Right hindlimb (tissue), 1 donor: ENCODE data around the gene NINL.
"Not testable (repeated sequence)": the region's sequence is repeated elsewhere in the genome, so short reads cannot be mapped to it uniquely, and the experiment has no call there.

Experiments used
- DNase-seq: peaks from one replicate; pipeline ENCODE4 v3.0.0-alpha.2; 2018

NINL gene

GRCh38 chr20:25529295-25529951, 55.9 kb downstream of the NINL start:
- DNase-seq = no peak

- no peak for DNase-seq
Measured at GRCh38 chr20:25527949-25528348, 57.4 kb downstream of the NINL start.

- DNase-seq = no peak
Measured at GRCh38 chr20:25526446-25526845, 58.9 kb downstream of the NINL start.

GRCh38 chr20:25525867-25526266, 59.5 kb downstream of the NINL start:
- DNase-seq = no peak

- DNase-seq = no peak
Measured at GRCh38 chr20:25525295-25525694, 60.0 kb downstream of the NINL start.

- DNase-seq = no peak
Measured at GRCh38 chr20:25521382-25521781, 63.9 kb downstream of the NINL start.

- no peak for DNase-seq
Measured at GRCh38 chr20:25517124-25517523, 68.2 kb downstream of the NINL start.

- DNase-seq = no peak
Measured at GRCh38 chr20:25514747-25515340, 70.5 kb downstream of the NINL start.

GRCh38 chr20:25514195-25514594, 71.1 kb downstream of the NINL start:
- no peak for DNase-seq

- DNase-seq = no peak
Measured at GRCh38 chr20:25512709-25513108, 72.6 kb downstream of the NINL start.

GRCh38 chr20:25511183-25511582, 74.1 kb downstream of the NINL start:
- no peak for DNase-seq

GRCh38 chr20:25510721-25511120, 74.6 kb downstream of the NINL start:
- DNase-seq = no peak

- no peak for DNase-seq
Measured at GRCh38 chr20:25510202-25510601, 75.1 kb downstream of the NINL start.

- DNase-seq = no peak
Measured at GRCh38 chr20:25509084-25509483, 76.2 kb downstream of the NINL start.

- no peak for DNase-seq
Measured at GRCh38 chr20:25508083-25508770, 77.1 kb downstream of the NINL start.

GRCh38 chr20:25507385-25508082, 77.8 kb downstream of the NINL start:
- DNase-seq = no peak

GRCh38 chr20:25504366-25505135, 80.8 kb downstream of the NINL start:
- no peak for DNase-seq

GRCh38 chr20:25503936-25504335, 81.4 kb downstream of the NINL start:
- DNase-seq = no peak

GRCh38 chr20:25503051-25503639, 82.2 kb downstream of the NINL start:
- not testable (repeated sequence) for DNase-seq

GRCh38 chr20:25500880-25501351, 84.4 kb downstream of the NINL start:
- DNase-seq = no peak

GRCh38 chr20:25499855-25500434, 85.4 kb downstream of the NINL start:
- DNase-seq = no peak

GRCh38 chr20:25499031-25499430, 86.3 kb downstream of the NINL start:
- no peak for DNase-seq
